Sigmoid colon (tissue), 4 donors: Measurements from ENCODE around the gene PHKA1.
"Not testable (repeated sequence)": the region's sequence is repeated elsewhere in the genome, so short reads cannot be mapped to it uniquely, and the experiment has no call there.

Source experiments
- CTCF ChIP-seq, 4 experiments: fragments of 450-650 bp in 3 of 4; fragments of 200-600 bp in 1 of 4; IDR thresholded peaks; one replicate each; pipeline ENCODE4 v1.5.1; 2016 to 2019; ENCODE audit warnings: antibody characterized with exemption in 4 of 4, mild to moderate bottlenecking in 3 of 4, moderate library complexity in 2 of 4
- EP300 ChIP-seq, 4 donors: sonication (generic); formaldehyde crosslinking; IDR thresholded peaks; one replicate each; pipeline ENCODE4 v1.6.1; 2017; ENCODE audit warnings: antibody characterized with exemption in 4 of 4
- POLR2AphosphoS5 ChIP-seq, 4 donors: sonication (generic); formaldehyde crosslinking; IDR thresholded peaks; one replicate each; pipeline ENCODE4 v1.6.1; 2017; ENCODE audit warnings: antibody characterized with exemption in 4 of 4

- not testable (repeated sequence) for TF ChIP-seq EP300, POLR2AphosphoS5, CTCF (IDR thresholded peaks at IDR 0.05)
Observed at GRCh38 chrX:72748545-72748944, 34.4 kb upstream of the PHKA1 start.
